Measurements from ENCODE around the gene IGSF23.

DNA sequence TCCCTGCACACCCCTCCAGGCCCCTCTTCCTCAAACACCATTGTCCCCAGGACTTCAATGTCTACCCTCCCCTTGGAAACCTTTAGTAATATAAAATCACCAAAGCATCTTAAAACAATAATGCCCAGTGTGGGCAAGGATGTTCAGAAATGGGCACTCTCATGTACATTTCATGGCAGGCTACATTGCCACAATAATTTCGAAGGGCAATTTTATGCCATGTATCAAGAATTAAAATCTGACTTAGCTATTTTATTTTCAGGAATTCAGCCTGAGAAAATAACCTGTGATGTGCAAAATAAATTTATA, 35.8 kb upstream of the IGSF23 start:
- TF ChIP-seq, protein P1, sequence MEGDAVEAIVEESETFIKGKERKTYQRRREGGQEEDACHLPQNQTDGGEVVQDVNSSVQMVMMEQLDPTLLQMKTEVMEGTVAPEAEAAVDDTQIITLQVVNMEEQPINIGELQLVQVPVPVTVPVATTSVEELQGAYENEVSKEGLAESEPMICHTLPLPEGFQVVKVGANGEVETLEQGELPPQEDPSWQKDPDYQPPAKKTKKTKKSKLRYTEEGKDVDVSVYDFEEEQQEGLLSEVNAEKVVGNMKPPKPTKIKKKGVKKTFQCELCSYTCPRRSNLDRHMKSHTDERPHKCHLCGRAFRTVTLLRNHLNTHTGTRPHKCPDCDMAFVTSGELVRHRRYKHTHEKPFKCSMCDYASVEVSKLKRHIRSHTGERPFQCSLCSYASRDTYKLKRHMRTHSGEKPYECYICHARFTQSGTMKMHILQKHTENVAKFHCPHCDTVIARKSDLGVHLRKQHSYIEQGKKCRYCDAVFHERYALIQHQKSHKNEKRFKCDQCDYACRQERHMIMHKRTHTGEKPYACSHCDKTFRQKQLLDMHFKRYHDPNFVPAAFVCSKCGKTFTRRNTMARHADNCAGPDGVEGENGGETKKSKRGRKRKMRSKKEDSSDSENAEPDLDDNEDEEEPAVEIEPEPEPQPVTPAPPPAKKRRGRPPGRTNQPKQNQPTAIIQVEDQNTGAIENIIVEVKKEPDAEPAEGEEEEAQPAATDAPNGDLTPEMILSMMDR (IDR thresholded peaks at IDR 0.05): no peak
- no peak for TF ChIP-seq POLR2A (IDR thresholded peaks at IDR 0.05)
